HepG2 (cell line): ENCODE data around the gene CASD1. TPM values are rescaled to one million over a fixed set of nuclear protein-coding genes. Genes with fewer than 3 reads are reported as not detected.

ENCODE experiments used
- CBX5 ChIP-seq: sonication (generic); formaldehyde crosslinking; IDR thresholded peaks from 2 replicates; pipeline ENCODE4 v1.4.0; 2020; ENCODE audit warnings: missing genetic modification reagents, borderline replicate concordance
- DR1 ChIP-seq: sonication (generic); formaldehyde crosslinking; IDR thresholded peaks from 2 replicates; pipeline ENCODE4 v1.8.0; 2021; ENCODE audit warnings: mild to moderate bottlenecking, missing genetic modification reagents, inconsistent platforms
- FOSL2 ChIP-seq: sonication (generic); formaldehyde crosslinking; IDR thresholded peaks from 2 replicates; pipeline ENCODE4 v1.4.0; 2020; ENCODE audit warnings: missing genetic modification reagents
- FOXJ3 ChIP-seq: sonication (generic); formaldehyde crosslinking; IDR thresholded peaks from 2 replicates; pipeline ENCODE4 v1.4.0; 2020; ENCODE audit warnings: missing genetic modification reagents, mild to moderate bottlenecking, borderline replicate concordance
- GLI4 ChIP-seq: sonication (generic); formaldehyde crosslinking; IDR thresholded peaks from 2 replicates; pipeline ENCODE4 v1.5.1; 2020; ENCODE audit warnings: missing genetic modification reagents, mild to moderate bottlenecking, moderate library complexity, borderline replicate concordance
- HNRNPL ChIP-seq: fragments of 200-400 bp; formaldehyde crosslinking; IDR thresholded peaks from 2 replicates; pipeline ENCODE4 v1.6.1; 2017; ENCODE audit warnings: mild to moderate bottlenecking, low read depth, low read length
- JUN ChIP-seq: sonication (generic); formaldehyde crosslinking; IDR thresholded peaks from 2 replicates; pipeline ENCODE4 v1.4.0; 2020; ENCODE audit warnings: mild to moderate bottlenecking, missing genetic modification reagents
- KDM4B ChIP-seq: sonication (generic); formaldehyde crosslinking; IDR thresholded peaks from 2 replicates; pipeline ENCODE4 v1.4.0; 2020; ENCODE audit warnings: missing genetic modification reagents
- MAFG ChIP-seq: sonication (generic); formaldehyde crosslinking; IDR thresholded peaks from 2 replicates; pipeline ENCODE4 v1.5.1; 2020; ENCODE audit warnings: mild to moderate bottlenecking, missing genetic modification reagents
- NFKBIZ ChIP-seq: IDR thresholded peaks from 2 replicates; pipeline ENCODE4 v1.6.1; 2018; ENCODE audit warnings: missing genetic modification reagents, missing compliant biosample characterization
- POLR2AphosphoS2 ChIP-seq: IDR thresholded peaks from 2 replicates; pipeline ENCODE4 v1.6.1; 2011; ENCODE audit warnings: low read depth, low read length, improper control_type of control experiment
- RAD51 ChIP-seq: fragments of 450-650 bp; IDR thresholded peaks from 2 replicates; pipeline ENCODE4 v1.6.1; 2016; ENCODE audit warnings: borderline replicate concordance
- RNF2 ChIP-seq: fragments of 450-650 bp; conservative IDR thresholded peaks from 2 replicates; pipeline ENCODE4 v1.6.1; 2016; ENCODE audit warnings: low read depth
- SKI ChIP-seq: fragments of 450-650 bp; IDR thresholded peaks from one replicate; pipeline ENCODE4 v1.6.1; 2018; ENCODE audit warnings: mild to moderate bottlenecking; ENCODE audit not compliant: partially characterized antibody
- SMAD3 ChIP-seq: sonication (generic); formaldehyde crosslinking; IDR thresholded peaks from 2 replicates; pipeline ENCODE4 v1.4.0; 2020; ENCODE audit warnings: missing genetic modification reagents
- STAG1 ChIP-seq: sonication (generic); formaldehyde crosslinking; IDR thresholded peaks from 2 replicates; pipeline ENCODE4 v1.4.0; 2020; ENCODE audit warnings: missing genetic modification reagents
- THAP11 ChIP-seq: IDR thresholded peaks from 2 replicates; pipeline ENCODE4 v1.6.1; 2016; ENCODE audit warnings: missing biosample characterization, missing genetic modification reagents
- ZC3H4 ChIP-seq: sonication (generic); formaldehyde crosslinking; IDR thresholded peaks from 2 replicates; pipeline ENCODE4 v1.4.0; 2020; ENCODE audit warnings: missing genetic modification reagents, borderline replicate concordance
- ZFP36L1 ChIP-seq: sonication (generic); formaldehyde crosslinking; IDR thresholded peaks from 2 replicates; pipeline ENCODE4 v1.8.0; 2022; ENCODE audit warnings: mild to moderate bottlenecking, missing genetic modification reagents, moderate library complexity
- ZFP90 ChIP-seq: sonication (generic); formaldehyde crosslinking; IDR thresholded peaks from 2 replicates; pipeline ENCODE4 v1.8.0; 2022; ENCODE audit warnings: missing genetic modification reagents, mild to moderate bottlenecking, inconsistent platforms, borderline replicate concordance
- ZNF101 ChIP-seq: sonication (generic); formaldehyde crosslinking; IDR thresholded peaks from 2 replicates; pipeline ENCODE4 v1.4.0; 2020; ENCODE audit warnings: mild to moderate bottlenecking, low read depth, missing genetic modification reagents, borderline replicate concordance
- ZNF234 ChIP-seq: sonication (generic); formaldehyde crosslinking; conservative IDR thresholded peaks from 2 replicates; pipeline ENCODE4 v1.5.1; 2020; ENCODE audit warnings: mild to moderate bottlenecking, missing genetic modification reagents
- ZNF329 ChIP-seq: sonication (generic); formaldehyde crosslinking; IDR thresholded peaks from 2 replicates; pipeline ENCODE4 v1.9.0; 2021; ENCODE audit warnings: low read depth, mild to moderate bottlenecking, missing genetic modification reagents
- ZNF354B ChIP-seq: sonication (generic); formaldehyde crosslinking; IDR thresholded peaks from 2 replicates; pipeline ENCODE4 v1.8.0; 2022; ENCODE audit warnings: mild to moderate bottlenecking, missing genetic modification reagents
- ZNF549 ChIP-seq: sonication (generic); formaldehyde crosslinking; IDR thresholded peaks from 2 replicates; pipeline ENCODE4 v1.5.0; 2020; ENCODE audit warnings: missing genetic modification reagents
- ZNF614 ChIP-seq: IDR thresholded peaks from 2 replicates; pipeline ENCODE4 v1.6.1; 2018; ENCODE audit warnings: missing biosample characterization, missing genetic modification reagents, inconsistent platforms, borderline replicate concordance
- polyA plus RNA-seq, 8 experiments: library from polyadenylated mRNA; depleted of rRNA in 3 of 8; stranded (reverse) in 7 of 8; unstranded in 1 of 8; fragments of >200 nt; fragmentation: Illumina TruSeq in 4 of 8; extraction: Trizol in 4 of 8; gene quantifications; 2 replicates each; pipeline versions ENCODE4 v1.2.1 to v1.2.3, GENCODE V29; 2011 to 2016; ENCODE audit warnings: low read depth in 4 of 8, missing spikeins in 1 of 8, mixed read lengths in 1 of 8; ENCODE audit not compliant: insufficient read depth in 1 of 8
- total RNA-seq, 5 experiments: library from RNA; depleted of rRNA; stranded (reverse); fragments of >200 nt; fragmentation: Illumina TruSeq; extraction: Trizol; gene quantifications; 2 replicates each; pipeline ENCODE4 v1.2.3, GENCODE V29; 2016; ENCODE audit warnings: low read depth in 1 of 5
- TF ChIP-seq, protein P1 (sequence below): sonication (generic); formaldehyde crosslinking; IDR thresholded peaks from 2 replicates; pipeline ENCODE4 v1.4.0; 2020; ENCODE audit warnings: missing genetic modification reagents
- TF ChIP-seq, protein P2 (sequence below): IDR thresholded peaks from 2 replicates; pipeline ENCODE4 v1.6.1; 2016; ENCODE audit warnings: low read depth

CASD1 gene
- total and polyA plus RNA-seq, 2 of the 13 experiments (the other 11 are each of a cell fraction or from before 2014, with no cell fraction given), result 22.9 to 32.6 TPM

- TF ChIP-seq GLI4 (CRISPR knock-in tag) (no peak), SMAD3 (peak; percentile 94), RNF2 (no peak), ZNF614 (CRISPR knock-in tag) (peak; percentile 84), FOXJ3 (CRISPR knock-in tag) (peak; percentile 97), ZNF234 (no peak), POLR2AphosphoS2 (no peak), NFKBIZ (CRISPR knock-in tag) (peak; percentile 67; the same call in 1 of the 2 replicates), MAFG (no peak), STAG1 (CRISPR knock-in tag) (peak; percentile 24; the same call in 1 of the 2 replicates), ZC3H4 (CRISPR knock-in tag) (no peak), THAP11 (CRISPR knock-in tag) (peak; percentile 74), FOSL2 (peak; percentile 72), ZFP36L1 (CRISPR knock-in tag) (no peak), ZNF329 (CRISPR knock-in tag) (no peak), CBX5 (CRISPR knock-in tag) (no peak), DR1 (CRISPR knock-in tag) (no peak), KDM4B (0 out of 2 replicates have a peak, but pooled peaks have one; percentile 58), HNRNPL (no peak), ZNF549 (CRISPR knock-in tag) (no peak), ZNF101 (CRISPR knock-in tag) (no peak), SKI (peak; percentile 27), RAD51 (no peak), JUN (CRISPR knock-in tag) (peak; percentile 78; the same call in 1 of the 2 replicates), ZNF354B (CRISPR knock-in tag) (no peak), ZFP90 (CRISPR knock-in tag) (0 out of 2 replicates have a peak, but pooled peaks have one; percentile 54)
- TF ChIP-seq, protein P1, sequence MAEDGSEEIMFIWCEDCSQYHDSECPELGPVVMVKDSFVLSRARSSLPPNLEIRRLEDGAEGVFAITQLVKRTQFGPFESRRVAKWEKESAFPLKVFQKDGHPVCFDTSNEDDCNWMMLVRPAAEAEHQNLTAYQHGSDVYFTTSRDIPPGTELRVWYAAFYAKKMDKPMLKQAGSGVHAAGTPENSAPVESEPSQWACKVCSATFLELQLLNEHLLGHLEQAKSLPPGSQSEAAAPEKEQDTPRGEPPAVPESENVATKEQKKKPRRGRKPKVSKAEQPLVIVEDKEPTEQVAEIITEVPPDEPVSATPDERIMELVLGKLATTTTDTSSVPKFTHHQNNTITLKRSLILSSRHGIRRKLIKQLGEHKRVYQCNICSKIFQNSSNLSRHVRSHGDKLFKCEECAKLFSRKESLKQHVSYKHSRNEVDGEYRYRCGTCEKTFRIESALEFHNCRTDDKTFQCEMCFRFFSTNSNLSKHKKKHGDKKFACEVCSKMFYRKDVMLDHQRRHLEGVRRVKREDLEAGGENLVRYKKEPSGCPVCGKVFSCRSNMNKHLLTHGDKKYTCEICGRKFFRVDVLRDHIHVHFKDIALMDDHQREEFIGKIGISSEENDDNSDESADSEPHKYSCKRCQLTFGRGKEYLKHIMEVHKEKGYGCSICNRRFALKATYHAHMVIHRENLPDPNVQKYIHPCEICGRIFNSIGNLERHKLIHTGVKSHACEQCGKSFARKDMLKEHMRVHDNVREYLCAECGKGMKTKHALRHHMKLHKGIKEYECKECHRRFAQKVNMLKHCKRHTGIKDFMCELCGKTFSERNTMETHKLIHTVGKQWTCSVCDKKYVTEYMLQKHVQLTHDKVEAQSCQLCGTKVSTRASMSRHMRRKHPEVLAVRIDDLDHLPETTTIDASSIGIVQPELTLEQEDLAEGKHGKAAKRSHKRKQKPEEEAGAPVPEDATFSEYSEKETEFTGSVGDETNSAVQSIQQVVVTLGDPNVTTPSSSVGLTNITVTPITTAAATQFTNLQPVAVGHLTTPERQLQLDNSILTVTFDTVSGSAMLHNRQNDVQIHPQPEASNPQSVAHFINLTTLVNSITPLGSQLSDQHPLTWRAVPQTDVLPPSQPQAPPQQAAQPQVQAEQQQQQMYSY, result peak; percentile 22; the same call in 1 of the 2 replicates
- TF ChIP-seq, protein P2, sequence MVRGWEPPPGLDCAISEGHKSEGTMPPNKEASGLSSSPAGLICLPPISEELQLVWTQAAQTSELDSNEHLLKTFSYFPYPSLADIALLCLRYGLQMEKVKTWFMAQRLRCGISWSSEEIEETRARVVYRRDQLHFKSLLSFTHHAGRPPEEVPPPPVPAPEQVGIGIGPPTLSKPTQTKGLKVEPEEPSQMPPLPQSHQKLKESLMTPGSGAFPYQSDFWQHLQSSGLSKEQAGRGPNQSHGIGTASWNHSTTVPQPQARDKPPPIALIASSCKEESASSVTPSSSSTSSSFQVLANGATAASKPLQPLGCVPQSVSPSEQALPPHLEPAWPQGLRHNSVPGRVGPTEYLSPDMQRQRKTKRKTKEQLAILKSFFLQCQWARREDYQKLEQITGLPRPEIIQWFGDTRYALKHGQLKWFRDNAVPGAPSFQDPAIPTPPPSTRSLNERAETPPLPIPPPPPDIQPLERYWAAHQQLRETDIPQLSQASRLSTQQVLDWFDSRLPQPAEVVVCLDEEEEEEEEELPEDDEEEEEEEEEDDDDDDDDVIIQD, result peak; percentile 98; the same call in 1 of the 2 replicates
These were observed 52.4 kb downstream of the CASD1 start (continued) for GRCh38 chr7:94561841-94562514.
